HCT116 (cell line): Measurements from ENCODE around the gene UCHL3. TPM values are rescaled to one million over a fixed set of nuclear protein-coding genes. Genes with fewer than 3 reads are reported as not detected.

Experiments
- ATAC-seq: fragments of 200-7000 bp; cut with Tn5 transposase; 2 replicates; pipeline ENCODE4 v1.9.1; 2020; ENCODE audit warnings: mild to moderate bottlenecking, moderate library complexity
- BruUV-seq: library from RNA; stranded (reverse); fragments of 400-500 nt; replicated peaks from 2 replicates; lab custom pipeline; 2021; lab: Mats Ljungman, UMichigan
- CTCF ChIA-PET: fragments of 300-600 bp; sonication (Branson Sonifier 250); formaldehyde crosslinking; loops from one replicate; lab custom pipeline; 2021; ENCODE audit warnings: antibody characterized with exemption; lab: Charles Lee
- POLR2A ChIA-PET: fragments of 300-600, 350-600 bp; sonication (Branson Sonifier 250); formaldehyde crosslinking; loops from one replicate; lab custom pipeline; 2021; ENCODE audit warnings: antibody characterized with exemption; lab: Charles Lee
- RAD21 ChIA-PET, 2 experiments: fragments of 300-600 bp; sonication (Branson Sonifier 250); formaldehyde crosslinking; loops; one replicate each; lab custom pipeline; 2023; ENCODE audit warnings: low total read pairs in 2 of 2; ENCODE audit not compliant: uncharacterized antibody in 2 of 2, unreplicated experiment in 2 of 2, low non-redundant PET in 1 of 2; lab: Charles Lee
- DNase-seq: peaks from one replicate; pipeline ENCODE4 v3.0.0-alpha.2; 2010; ENCODE audit warnings: low read depth, low spot score
- H2AFZ ChIP-seq: fragments of 200-600 bp; shearing (Covaris generic), sonication (generic); 2 replicates; pipeline ENCODE4 v1.6.1; 2017; ENCODE audit warnings: low read depth, mixed run types, mixed read lengths, antibody characterized with exemption, low read length; ENCODE audit not compliant: poor library complexity, severe bottlenecking
- H3K27ac ChIP-seq: 2 replicates; pipeline ENCODE4 v1.5.1; 2012; ENCODE audit warnings: low read depth, low read length
- H3K27me3 ChIP-seq: fragments of 200-600 bp; sonication (generic); 2 replicates; pipeline ENCODE4 v1.6.1; 2016; ENCODE audit warnings: mixed run types, low read length, mixed read lengths; ENCODE audit not compliant: insufficient read depth
- H3K36me3 ChIP-seq, 2 experiments: fragments of 200-500 bp in 1 of 2; fragments of 200-600 bp in 1 of 2; sonication (Bioruptor generic) in 1 of 2; sonication (generic) in 1 of 2; 2 replicates each; pipeline versions ENCODE4 v1.5.1 to v1.6.1; 2014 to 2016; ENCODE audit warnings: low read length in 2 of 2, inconsistent platforms in 1 of 2, mixed read lengths in 1 of 2, mixed run types in 1 of 2; ENCODE audit not compliant: insufficient read depth in 2 of 2, control insufficient read depth in 1 of 2
- H3K4me1 ChIP-seq, 2 experiments: fragments of 200-600 bp in 1 of 2; sonication (generic) in 1 of 2; 2 replicates each; pipeline versions ENCODE4 v1.5.1 to v1.6.1; 2012 to 2017; ENCODE audit warnings: low read length in 2 of 2, inconsistent platforms in 1 of 2, mild to moderate bottlenecking in 1 of 2, mixed read lengths in 1 of 2, mixed run types in 1 of 2, moderate library complexity in 1 of 2; ENCODE audit not compliant: insufficient read depth in 2 of 2, control insufficient read depth in 1 of 2
- H3K4me2 ChIP-seq: fragments of 200-600 bp; sonication (generic); 2 replicates; pipeline ENCODE4 v1.6.1; 2017; ENCODE audit warnings: mixed run types, low read length, mixed read lengths
- H3K4me3 ChIP-seq, 2 experiments: fragments of 200-600 bp in 1 of 2; sonication (generic) in 1 of 2; replicated peaks in 1 of 2; 2 replicates each; pipeline ENCODE4 v1.5.1; 2011 to 2016; ENCODE audit warnings: low read length in 2 of 2, control low read depth in 1 of 2, low read depth in 1 of 2, mild to moderate bottlenecking in 1 of 2, mixed read lengths in 1 of 2, mixed run types in 1 of 2
- H3K79me2 ChIP-seq: fragments of 200-600 bp; sonication (generic); 2 replicates; pipeline ENCODE4 v1.6.1; 2017; ENCODE audit warnings: mild to moderate bottlenecking, mixed run types, low read length, moderate library complexity, mixed read lengths; ENCODE audit not compliant: insufficient read depth
- H3K9ac ChIP-seq: fragments of 200-600 bp; sonication (generic); 2 replicates; pipeline ENCODE4 v1.6.1; 2016; ENCODE audit warnings: low read length, mixed read lengths
- H3K9me2 ChIP-seq: fragments of 200-600 bp; sonication (generic), shearing (Covaris generic); 2 replicates; pipeline ENCODE4 v1.6.1; 2017; ENCODE audit warnings: mixed run types, mild to moderate bottlenecking, moderate library complexity; ENCODE audit not compliant: insufficient read depth
- H3K9me3 ChIP-seq, 2 experiments: fragments of 200-500 bp in 1 of 2; fragments of 200-600 bp in 1 of 2; sonication (Bioruptor generic) in 1 of 2; sonication (generic) in 1 of 2; 2 replicates each; pipeline ENCODE4 v1.6.1; 2014 to 2017; ENCODE audit warnings: low read length in 2 of 2, mixed read lengths in 2 of 2, inconsistent platforms in 1 of 2, low read depth in 1 of 2, mild to moderate bottlenecking in 1 of 2, mixed run types in 1 of 2, moderate library complexity in 1 of 2; ENCODE audit not compliant: control insufficient read depth in 1 of 2, insufficient read depth in 1 of 2
- H4K20me1 ChIP-seq: fragments of 200-600 bp; sonication (generic), shearing (Covaris generic); 2 replicates; pipeline ENCODE4 v1.6.1; 2017; ENCODE audit warnings: mixed run types, mild to moderate bottlenecking, moderate library complexity; ENCODE audit not compliant: insufficient read depth
- ATF3 ChIP-seq: IDR thresholded peaks from 2 replicates; pipeline ENCODE4 v1.6.1; 2012
- CBX3 ChIP-seq: IDR thresholded peaks from 2 replicates; pipeline ENCODE4 v1.6.1; 2012; ENCODE audit warnings: low read depth
- EZH2 ChIP-seq: fragments of 200-600 bp; sonication (generic); IDR thresholded peaks from 2 replicates; pipeline ENCODE4 v1.6.1; 2017; ENCODE audit warnings: antibody characterized with exemption, mixed run types
- EZH2phosphoT487 ChIP-seq: fragments of 200-600 bp; IDR thresholded peaks from 2 replicates; pipeline ENCODE4 v1.6.1; 2018; ENCODE audit warnings: antibody characterized with exemption, borderline replicate concordance
- FOSL1 ChIP-seq: IDR thresholded peaks from 2 replicates; pipeline ENCODE4 v1.6.1; 2012; ENCODE audit warnings: low read depth
- POLR2A ChIP-seq: IDR thresholded peaks from 2 replicates; pipeline ENCODE4 v1.7.0; 2011; ENCODE audit warnings: borderline replicate concordance; ENCODE audit not compliant: insufficient read depth, insufficient read length; ENCODE audit errors: extremely low read depth
- POLR2AphosphoS5 ChIP-seq: IDR thresholded peaks from 2 replicates; pipeline ENCODE4 v1.6.1; 2011; ENCODE audit warnings: mild to moderate bottlenecking, low read depth, low read length, moderate library complexity
- RAD21 ChIP-seq: IDR thresholded peaks from 2 replicates; pipeline ENCODE4 v1.6.1; 2012; ENCODE audit warnings: low read depth, mild to moderate bottlenecking
- REST ChIP-seq: IDR thresholded peaks from 2 replicates; pipeline ENCODE4 v1.6.1; 2012; ENCODE audit warnings: low read depth
- SIN3A ChIP-seq: IDR thresholded peaks from 2 replicates; pipeline ENCODE4 v1.6.1; 2012; ENCODE audit warnings: low read depth
- SP1 ChIP-seq: IDR thresholded peaks from 2 replicates; pipeline ENCODE4 v1.6.1; 2012; ENCODE audit warnings: low read depth
- SRF ChIP-seq: IDR thresholded peaks from 2 replicates; pipeline ENCODE4 v1.6.1; 2012; ENCODE audit warnings: low read depth
- TCF7L2 ChIP-seq: IDR thresholded peaks from 2 replicates; pipeline ENCODE4 v1.7.0; 2011; ENCODE audit warnings: borderline replicate concordance, inconsistent platforms; ENCODE audit not compliant: insufficient read depth, insufficient read length; ENCODE audit errors: extremely low read depth
- ZFX ChIP-seq: fragments of 450-650 bp; IDR thresholded peaks from 2 replicates; pipeline ENCODE4 v1.6.1; 2017
- intact Hi-C: fragments of 100-400 bp; cut with micrococcal nuclease; formaldehyde crosslinking; loops from 2 replicates; pipeline ENCODE4 v1.10.0; 2022
- total RNA-seq: library from RNA; stranded (reverse); gene quantifications from one replicate; pipeline ENCODE4 v1.2.1, GENCODE V29; 2021; ENCODE audit not compliant: unreplicated experiment

Gene UCHL3
- total RNA-seq, 1 experiment from 2014 or later, result 32.4 TPM

- no peak overlapping the region for H2AFZ ChIP-seq
- intact Hi-C loops, result loop anchor here (10.0 kb wide), 1 partner anchor 1325 kb away; no protein-coding TSS in a partner anchor
- no peaks in the 10 kb centered on the region for H3K4me1 ChIP-seq
- H3K79me2 ChIP-seq, result 0 out of 2 replicates have a peak, but pooled peaks cover 8% of the 10 kb centered on the region
- H3K4me3 ChIP-seq, result no peak overlapping the region
- POLR2A ChIA-PET, result no interaction called here
- H3K27me3 ChIP-seq, result no peaks in the 10 kb centered on the region
- no peaks in the 10 kb centered on the region for H3K9me2 ChIP-seq
- H3K9ac ChIP-seq, result no peak overlapping the region
- no peaks in the 10 kb centered on the region; a peak in 1 of 4 replicates for H3K9me3 ChIP-seq
- no peak overlapping the region for H3K27ac ChIP-seq
- CTCF ChIA-PET, result no interaction called here
- RAD21 ChIA-PET, result no interaction called here
- DNase-seq, result no peak
- TF ChIP-seq FOSL1, result no peak
- no peak for TF ChIP-seq EZH2
- TF ChIP-seq EZH2phosphoT487, result no peak
- TF ChIP-seq ZFX, result no peak
- TF ChIP-seq SRF, result no peak
- TF ChIP-seq POLR2AphosphoS5, result no peak
- no peak for TF ChIP-seq CBX3
- no peak for TF ChIP-seq POLR2A
- TF ChIP-seq TCF7L2, result no peak
- TF ChIP-seq SP1, result no peak
- no peak for TF ChIP-seq REST
- TF ChIP-seq ATF3, result no peak
- TF ChIP-seq SIN3A, result no peak
- TF ChIP-seq RAD21, result no peak
- BruUV-seq, result no TSS peak
- H3K4me2 ChIP-seq, result no peak overlapping the region
- no peaks in the 10 kb centered on the region for H3K36me3 ChIP-seq
- no peaks in the 10 kb centered on the region for H4K20me1 ChIP-seq
- no peak for ATAC-seq
Measured at GRCh38 chr13:75579529-75579928, 29.9 kb downstream of the UCHL3 start.
